ENCODE results near the gene ING1.

The ING1 gene

GRCh38 chr13:110731072-110731471 is 17.6 kb downstream of the ING1 start:
- TF ChIP-seq CTCF (IDR thresholded peaks at IDR 0.05; ENCODE audit: insufficient read depth, low read depth, low read length, missing control alignments) = no peak
- no peak for DNase-seq (ENCODE audit: low read depth)
- H3K4me3 ChIP-seq (ENCODE audit: low read depth, low read length) = no peak overlapping the region

GRCh38 chr13:110734561-110734960 is 21.1 kb downstream of the ING1 start:
- TF ChIP-seq CTCF (IDR thresholded peaks at IDR 0.05; ENCODE audit: insufficient read depth, low read depth, low read length, missing control alignments) = no peak
- DNase-seq (ENCODE audit: low read depth) = no peak
- H3K4me3 ChIP-seq (ENCODE audit: low read depth, low read length) = no peak overlapping the region

GRCh38 chr13:110737555-110737954 is 24.1 kb downstream of the ING1 start:
- no peak for DNase-seq (ENCODE audit: low read depth)
- H3K4me3 ChIP-seq (ENCODE audit: low read depth, low read length) = no peak overlapping the region
- TF ChIP-seq CTCF (IDR thresholded peaks at IDR 0.05; ENCODE audit: insufficient read depth, low read depth, low read length, missing control alignments) = no peak

- no peak for DNase-seq (ENCODE audit: low read depth)
Observed at GRCh38 chr13:110743687-110744086, 30.2 kb downstream of the ING1 start.

DNA sequence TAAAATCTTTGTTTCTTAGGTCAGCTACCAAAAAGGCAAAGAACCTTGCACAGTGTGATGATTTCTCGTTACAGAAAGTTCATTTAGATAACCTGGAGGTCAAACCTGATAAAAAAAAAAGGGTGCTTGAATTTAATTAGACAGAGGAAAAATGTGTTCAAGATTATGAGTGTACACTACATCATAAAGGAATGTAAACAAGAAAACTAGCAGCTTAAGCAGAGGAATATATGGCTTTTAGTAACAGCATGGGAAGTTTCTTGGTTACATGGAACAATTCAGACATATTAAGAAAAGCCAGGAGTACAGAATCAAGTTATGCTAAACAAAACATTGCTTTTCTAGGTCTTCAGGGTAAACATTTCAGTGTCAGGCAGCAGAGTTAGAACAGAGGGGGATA is 32.9 kb downstream of the ING1 start:
- no peak overlapping the region for H3K4me3 ChIP-seq (ENCODE audit: low read depth, low read length)
- no peak for DNase-seq (ENCODE audit: low read depth)
- no peak for TF ChIP-seq CTCF (IDR thresholded peaks at IDR 0.05; ENCODE audit: insufficient read depth, low read depth, low read length, missing control alignments)

More at GRCh38 chr13:110743687-110744086, 30.2 kb downstream of the ING1 start:
- H3K4me3 ChIP-seq (ENCODE audit: low read depth, low read length) = no peak overlapping the region
- no peak for TF ChIP-seq CTCF (IDR thresholded peaks at IDR 0.05; ENCODE audit: insufficient read depth, low read depth, low read length, missing control alignments)

DNA sequence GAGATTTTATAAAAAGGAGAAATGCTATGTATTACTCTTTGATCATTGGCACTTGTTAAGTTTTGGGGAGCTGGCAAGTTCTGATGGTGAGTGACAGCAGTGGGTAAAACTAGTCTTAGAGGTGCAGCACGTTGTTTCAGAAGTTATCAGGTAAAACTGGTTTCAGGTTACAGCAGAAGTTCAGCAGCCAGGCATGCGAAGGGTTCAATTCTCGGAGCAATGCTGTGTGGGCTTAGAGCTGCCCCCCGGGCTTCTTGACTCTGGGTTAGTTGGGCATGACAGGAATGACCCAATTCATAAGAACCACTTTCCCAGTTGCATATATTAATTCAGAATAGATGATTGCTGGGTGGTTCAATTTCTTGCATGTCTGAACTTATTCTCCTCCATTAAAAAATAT is 34.8 kb downstream of the ING1 start:
- no peak for DNase-seq (ENCODE audit: low read depth)
- no peak overlapping the region for H3K4me3 ChIP-seq (ENCODE audit: low read depth, low read length)
- no peak for TF ChIP-seq CTCF (IDR thresholded peaks at IDR 0.05; ENCODE audit: insufficient read depth, low read depth, low read length, missing control alignments)

DNA sequence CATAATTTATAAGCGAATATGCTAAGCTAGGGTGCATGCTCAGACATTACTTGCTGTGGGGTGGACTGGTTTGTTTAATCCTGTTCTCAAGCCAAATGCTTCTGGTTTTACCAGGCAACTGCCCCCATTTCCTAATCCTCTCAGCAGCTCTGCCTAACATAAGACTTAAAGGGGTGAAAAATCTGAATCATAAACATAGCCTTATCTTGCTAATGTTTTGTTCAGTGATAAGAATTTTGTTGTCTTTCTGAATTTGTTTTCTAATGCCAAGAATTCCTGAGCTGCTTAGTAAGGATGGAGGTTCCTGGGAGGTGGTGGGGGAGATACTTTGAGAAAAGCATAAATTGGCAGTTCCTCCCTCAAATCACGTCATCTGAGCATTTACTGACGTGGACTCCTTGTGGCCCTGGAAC is 42.7 kb downstream of the ING1 start:
- TF ChIP-seq CTCF (IDR thresholded peaks at IDR 0.05; ENCODE audit: insufficient read depth, low read depth, low read length, missing control alignments) = no peak
- no peak for DNase-seq (ENCODE audit: low read depth)
- H3K4me3 ChIP-seq (ENCODE audit: low read depth, low read length) = no peak overlapping the region

Measured in GM12865 (cell line).